Stimulated activated naive CD4-positive, alpha-beta T cell treated with Interleukin-2 at 50 U/mL for 16 hours (primary cell): ENCODE results near the gene LASP1NB.
"Not testable (repeated sequence)": the region's sequence is repeated elsewhere in the genome, so short reads cannot be mapped to it uniquely, and the experiment has no call there.

Experiments
- DNase-seq: peaks from one replicate; lab custom pipeline; 2025; lab: John Stamatoyannopoulos, UW

LASP1NB gene

GRCh38 chr17:38918129-38918913, 7.1 kb upstream of the LASP1NB start:
- DNase-seq: no peak

- DNase-seq: no peak
Observed at GRCh38 chr17:38918916-38919315, 6.5 kb upstream of the LASP1NB start.

GRCh38 chr17:38919316-38920078, 5.9 kb upstream of the LASP1NB start:
- no peak for DNase-seq

GRCh38 chr17:38920374-38921291, 4.8 kb upstream of the LASP1NB start:
- DNase-seq: no peak

- no peak for DNase-seq
Observed at GRCh38 chr17:38921756-38922411, 3.5 kb upstream of the LASP1NB start.

GRCh38 chr17:38922538-38923297, 2.7 kb upstream of the LASP1NB start:
- no peak for DNase-seq

- no peak for DNase-seq
Observed at GRCh38 chr17:38926293-38927070, 1.1 kb downstream of the LASP1NB start.

GRCh38 chr17:38930782-38931181, 5.4 kb downstream of the LASP1NB start:
- not testable (repeated sequence) for DNase-seq

- DNase-seq: not testable (repeated sequence)
Observed at GRCh38 chr17:38933962-38934361, 8.5 kb downstream of the LASP1NB start.

GRCh38 chr17:38939987-38940386, 14.6 kb downstream of the LASP1NB start:
- no peak for DNase-seq

- no peak for DNase-seq
Observed at GRCh38 chr17:38940404-38940803, 15.0 kb downstream of the LASP1NB start.

- DNase-seq: no peak
Observed at GRCh38 chr17:38942696-38943334, 17.4 kb downstream of the LASP1NB start.

- DNase-seq: no peak
Observed at GRCh38 chr17:38943607-38944006, 18.2 kb downstream of the LASP1NB start.

- DNase-seq: no peak
Observed at GRCh38 chr17:38947189-38947588, 21.8 kb downstream of the LASP1NB start.

- not testable (repeated sequence) for DNase-seq
Observed at GRCh38 chr17:38953800-38954199, 28.4 kb downstream of the LASP1NB start.

GRCh38 chr17:38958326-38958725, 32.9 kb downstream of the LASP1NB start:
- DNase-seq: no peak

- no peak for DNase-seq
Observed at GRCh38 chr17:38958756-38959155, 33.3 kb downstream of the LASP1NB start.

- no peak for DNase-seq
Observed at GRCh38 chr17:38959508-38959907, 34.1 kb downstream of the LASP1NB start.

- no peak for DNase-seq
Observed at GRCh38 chr17:38960402-38960801, 35.0 kb downstream of the LASP1NB start.

GRCh38 chr17:38961413-38961812, 36.0 kb downstream of the LASP1NB start:
- no peak for DNase-seq
